GM18508 (cell line): ENCODE results near the gene ADTRP.
A peak's percentile ranks its signal among the peaks of the same experiment; 100 is the strongest.

Source experiments
- ATAC-seq: cut with Tn5 transposase; IDR thresholded peaks from one replicate; pipeline ENCODE4 v1.9.1; 2021; ENCODE audit warnings: moderate number of reproducible peaks; ENCODE audit not compliant: insufficient read depth, unreplicated experiment

ADTRP gene

GRCh38 chr6:11778648-11779328 lies at the start of gene ADTRP:
Gene ADTRP, minus strand, starts transcription at chr6:11778803. Its CDS starts 44 bp downstream, at chr6:11778759.
- ATAC-seq, result no peak

- no peak for ATAC-seq
Measured at GRCh38 chr6:11826779-11827178, 48.2 kb upstream of the ADTRP start.

- peak; percentile 60 for ATAC-seq
Measured at GRCh38 chr6:11824986-11825385, 46.4 kb upstream of the ADTRP start.

GRCh38 chr6:11822346-11822745 lies 43.7 kb upstream of the ADTRP start:
- ATAC-seq, result no peak

- no peak for ATAC-seq
Measured at GRCh38 chr6:11821781-11822180, 43.2 kb upstream of the ADTRP start.

- ATAC-seq, result no peak
Measured at GRCh38 chr6:11820821-11821220, 42.2 kb upstream of the ADTRP start.

- no peak for ATAC-seq
Measured at GRCh38 chr6:11819486-11819885, 40.9 kb upstream of the ADTRP start.

GRCh38 chr6:11815231-11815630 lies 36.6 kb upstream of the ADTRP start:
- no peak for ATAC-seq

GRCh38 chr6:11814819-11815218 lies 36.2 kb upstream of the ADTRP start:
- no peak for ATAC-seq

- ATAC-seq, result no peak
Measured at GRCh38 chr6:11814106-11814505, 35.5 kb upstream of the ADTRP start.

- no peak for ATAC-seq
Measured at GRCh38 chr6:11813606-11814005, 35.0 kb upstream of the ADTRP start.

GRCh38 chr6:11812951-11813350 lies 34.3 kb upstream of the ADTRP start:
- ATAC-seq, result no peak

- no peak for ATAC-seq
Measured at GRCh38 chr6:11812439-11812838, 33.8 kb upstream of the ADTRP start.

- ATAC-seq, result no peak
Measured at GRCh38 chr6:11811644-11812264, 33.2 kb upstream of the ADTRP start.

- no peak for ATAC-seq
Measured at GRCh38 chr6:11810854-11811643, 32.4 kb upstream of the ADTRP start.

GRCh38 chr6:11810039-11810541 lies 31.5 kb upstream of the ADTRP start:
- no peak for ATAC-seq

- no peak for ATAC-seq
Measured at GRCh38 chr6:11808054-11808453, 29.5 kb upstream of the ADTRP start.

GRCh38 chr6:11806561-11807317 lies 28.1 kb upstream of the ADTRP start:
- ATAC-seq, result no peak

GRCh38 chr6:11805259-11806053 lies 26.9 kb upstream of the ADTRP start:
- no peak for ATAC-seq

GRCh38 chr6:11804701-11805100 lies 26.1 kb upstream of the ADTRP start:
- ATAC-seq, result no peak
